Measurements from ENCODE around the gene TFF3. TPM values are rescaled to one million over a fixed set of nuclear protein-coding genes. Genes with fewer than 3 reads are reported as not detected.

TFF3 gene
- polyA plus RNA-seq, 2 donors = 2.3 to 8.6 TPM

- H3K36me3 ChIP-seq (ENCODE audit: control insufficient read depth in 2 of 2, insufficient read depth in 2 of 2, low read length in 1 of 2) = no peaks in the 10 kb centered on the region
- 71 to 74% methylated on average over 17 of the region's 17 CpGs for WGBS, 2 donors
- H3K4me3 ChIP-seq (ENCODE audit: low read depth in 1 of 2, low read length in 2 of 2) = no peak overlapping the region
- H3K9me3 ChIP-seq (ENCODE audit: control insufficient read depth in 2 of 2, insufficient read depth in 1 of 2, low read depth in 1 of 2, low read length in 1 of 2) = no peaks in the 10 kb centered on the region
- H3K27ac ChIP-seq (ENCODE audit: low read depth in 2 of 2, low read length in 1 of 2) = no peak overlapping the region
- H3K4me1 ChIP-seq (ENCODE audit: control insufficient read depth in 2 of 2, insufficient read depth in 2 of 2, low read length in 1 of 2) = no peaks in the 10 kb centered on the region
- H3K27me3 ChIP-seq (ENCODE audit: control insufficient read depth in 1 of 2, insufficient read depth in 2 of 2, low read length in 2 of 2) = no peaks in the 10 kb centered on the region
These were observed 8.7 kb downstream of the TFF3 start for GRCh38 chr21:42306366-42307035.

- Histone ChIP-seq H3K4me3 (ENCODE audit: low read depth in 1 of 2, low read length in 2 of 2) (no peak overlapping the region), H3K9me3 (ENCODE audit: control insufficient read depth in 2 of 2, insufficient read depth in 1 of 2, low read depth in 1 of 2, low read length in 1 of 2) (no peaks in the 10 kb centered on the region), H3K27me3 (ENCODE audit: control insufficient read depth in 1 of 2, insufficient read depth in 2 of 2, low read length in 2 of 2) (no peaks in the 10 kb centered on the region), H3K27ac (ENCODE audit: low read depth in 2 of 2, low read length in 1 of 2) (no peak overlapping the region), H3K4me1 (ENCODE audit: control insufficient read depth in 2 of 2, insufficient read depth in 2 of 2, low read length in 1 of 2) (no peaks in the 10 kb centered on the region), H3K36me3 (ENCODE audit: control insufficient read depth in 2 of 2, insufficient read depth in 2 of 2, low read length in 1 of 2) (no peaks in the 10 kb centered on the region)
- 94 to 97% methylated on average over 33 of the region's 33 CpGs for WGBS, 2 donors
These were observed 9.5 kb downstream of the TFF3 start for GRCh38 chr21:42305707-42306147.

GRCh38 chr21:42304556-42305454, 10.4 kb downstream of the TFF3 start:
- Histone ChIP-seq H3K4me3 (ENCODE audit: low read depth in 1 of 2, low read length in 2 of 2) (no peak overlapping the region), H3K4me1 (ENCODE audit: control insufficient read depth in 2 of 2, insufficient read depth in 2 of 2, low read length in 1 of 2) (peaks cover 0 to under 1% of the 10 kb centered on the region in 2 donors), H3K27ac (ENCODE audit: low read depth in 2 of 2, low read length in 1 of 2) (no peak overlapping the region), H3K36me3 (ENCODE audit: control insufficient read depth in 2 of 2, insufficient read depth in 2 of 2, low read length in 1 of 2) (no peaks in the 10 kb centered on the region), H3K27me3 (ENCODE audit: control insufficient read depth in 1 of 2, insufficient read depth in 2 of 2, low read length in 2 of 2) (no peaks in the 10 kb centered on the region), H3K9me3 (ENCODE audit: control insufficient read depth in 2 of 2, insufficient read depth in 1 of 2, low read depth in 1 of 2, low read length in 1 of 2) (no peaks in the 10 kb centered on the region)
- WGBS, 2 donors = 78 to 82% methylated on average over 22 of the region's 22 CpGs

GRCh38 chr21:42303443-42303842, 11.8 kb downstream of the TFF3 start:
- no peak overlapping the region for H3K4me3 ChIP-seq (ENCODE audit: low read depth in 1 of 2, low read length in 2 of 2)
- no peak overlapping the region for H3K27ac ChIP-seq (ENCODE audit: low read depth in 2 of 2, low read length in 1 of 2)
- no peaks in the 10 kb centered on the region for H3K36me3 ChIP-seq (ENCODE audit: control insufficient read depth in 2 of 2, insufficient read depth in 2 of 2, low read length in 1 of 2)
- H3K9me3 ChIP-seq (ENCODE audit: control insufficient read depth in 2 of 2, insufficient read depth in 1 of 2, low read depth in 1 of 2, low read length in 1 of 2) = no peaks in the 10 kb centered on the region
- no peaks in the 10 kb centered on the region for H3K27me3 ChIP-seq (ENCODE audit: control insufficient read depth in 1 of 2, insufficient read depth in 2 of 2, low read length in 2 of 2)
- H3K4me1 ChIP-seq (ENCODE audit: control insufficient read depth in 2 of 2, insufficient read depth in 2 of 2, low read length in 1 of 2) = peaks cover 0 to 4% of the 10 kb centered on the region in 2 donors
- WGBS, 2 donors = 66 to 73% methylated on average over 3 of the region's 3 CpGs

GRCh38 chr21:42302794-42303193, 12.4 kb downstream of the TFF3 start:
- 73 to 74% methylated on average over 7 of the region's 7 CpGs for WGBS, 2 donors
- H3K27ac ChIP-seq (ENCODE audit: low read depth in 2 of 2, low read length in 1 of 2) = no peak overlapping the region

GRCh38 chr21:42302076-42302650, 13.0 kb downstream of the TFF3 start:
- 56 to 72% methylated on average over 12 of the region's 12 CpGs for WGBS, 2 donors
- Histone ChIP-seq H3K9me3 (ENCODE audit: control insufficient read depth in 2 of 2, insufficient read depth in 1 of 2, low read depth in 1 of 2, low read length in 1 of 2) (no peaks in the 10 kb centered on the region), H3K36me3 (ENCODE audit: control insufficient read depth in 2 of 2, insufficient read depth in 2 of 2, low read length in 1 of 2) (no peaks in the 10 kb centered on the region), H3K4me1 (ENCODE audit: control insufficient read depth in 2 of 2, insufficient read depth in 2 of 2, low read length in 1 of 2) (peaks cover 0 to 4% of the 10 kb centered on the region in 2 donors), H3K27me3 (ENCODE audit: control insufficient read depth in 1 of 2, insufficient read depth in 2 of 2, low read length in 2 of 2) (no peaks in the 10 kb centered on the region), H3K4me3 (ENCODE audit: low read depth in 1 of 2, low read length in 2 of 2) (no peak overlapping the region), H3K27ac (ENCODE audit: low read depth in 2 of 2, low read length in 1 of 2) (no peak overlapping the region)

More at GRCh38 chr21:42302794-42303193, 12.4 kb downstream of the TFF3 start:
- H3K36me3 ChIP-seq (ENCODE audit: control insufficient read depth in 2 of 2, insufficient read depth in 2 of 2, low read length in 1 of 2) = no peaks in the 10 kb centered on the region
- H3K4me1 ChIP-seq (ENCODE audit: control insufficient read depth in 2 of 2, insufficient read depth in 2 of 2, low read length in 1 of 2) = peaks cover 0 to 4% of the 10 kb centered on the region in 2 donors
- no peaks in the 10 kb centered on the region for H3K9me3 ChIP-seq (ENCODE audit: control insufficient read depth in 2 of 2, insufficient read depth in 1 of 2, low read depth in 1 of 2, low read length in 1 of 2)
- H3K27me3 ChIP-seq (ENCODE audit: control insufficient read depth in 1 of 2, insufficient read depth in 2 of 2, low read length in 2 of 2) = no peaks in the 10 kb centered on the region
- no peak overlapping the region for H3K4me3 ChIP-seq (ENCODE audit: low read depth in 1 of 2, low read length in 2 of 2)

GRCh38 chr21:42301371-42302075, 13.7 kb downstream of the TFF3 start:
- Histone ChIP-seq H3K4me3 (ENCODE audit: low read depth in 1 of 2, low read length in 2 of 2) (no peak overlapping the region), H3K27me3 (ENCODE audit: control insufficient read depth in 1 of 2, insufficient read depth in 2 of 2, low read length in 2 of 2) (no peaks in the 10 kb centered on the region), H3K36me3 (ENCODE audit: control insufficient read depth in 2 of 2, insufficient read depth in 2 of 2, low read length in 1 of 2) (no peaks in the 10 kb centered on the region), H3K27ac (ENCODE audit: low read depth in 2 of 2, low read length in 1 of 2) (no peak overlapping the region), H3K9me3 (ENCODE audit: control insufficient read depth in 2 of 2, insufficient read depth in 1 of 2, low read depth in 1 of 2, low read length in 1 of 2) (no peaks in the 10 kb centered on the region), H3K4me1 (ENCODE audit: control insufficient read depth in 2 of 2, insufficient read depth in 2 of 2, low read length in 1 of 2) (peaks cover 0 to 4% of the 10 kb centered on the region in 2 donors)
- 78 to 85% methylated on average over 20 of the region's 20 CpGs for WGBS, 2 donors

- Histone ChIP-seq H3K4me3 (ENCODE audit: low read depth in 1 of 2, low read length in 2 of 2) (no peak overlapping the region), H3K9me3 (ENCODE audit: control insufficient read depth in 2 of 2, insufficient read depth in 1 of 2, low read depth in 1 of 2, low read length in 1 of 2) (no peaks in the 10 kb centered on the region), H3K27ac (ENCODE audit: low read depth in 2 of 2, low read length in 1 of 2) (no peak overlapping the region), H3K27me3 (ENCODE audit: control insufficient read depth in 1 of 2, insufficient read depth in 2 of 2, low read length in 2 of 2) (no peaks in the 10 kb centered on the region), H3K4me1 (ENCODE audit: control insufficient read depth in 2 of 2, insufficient read depth in 2 of 2, low read length in 1 of 2) (peaks cover 0 to 4% of the 10 kb centered on the region in 2 donors), H3K36me3 (ENCODE audit: control insufficient read depth in 2 of 2, insufficient read depth in 2 of 2, low read length in 1 of 2) (peaks cover 0 to 3% of the 10 kb centered on the region in 2 donors)
- WGBS, 2 donors = 88 to 90% methylated on average over 9 of the region's 9 CpGs
These were observed 14.3 kb downstream of the TFF3 start for GRCh38 chr21:42300956-42301355.

- no peak overlapping the region for H3K4me3 ChIP-seq (ENCODE audit: low read depth in 1 of 2, low read length in 2 of 2)
- WGBS, 2 donors = 90 to 95% methylated on average over 7 of the region's 7 CpGs
- no peak overlapping the region for H3K27ac ChIP-seq (ENCODE audit: low read depth in 2 of 2, low read length in 1 of 2)
- H3K9me3 ChIP-seq (ENCODE audit: control insufficient read depth in 2 of 2, insufficient read depth in 1 of 2, low read depth in 1 of 2, low read length in 1 of 2) = no peaks in the 10 kb centered on the region
- H3K4me1 ChIP-seq (ENCODE audit: control insufficient read depth in 2 of 2, insufficient read depth in 2 of 2, low read length in 1 of 2) = peaks cover 0 to 4% of the 10 kb centered on the region in 2 donors
- H3K27me3 ChIP-seq (ENCODE audit: control insufficient read depth in 1 of 2, insufficient read depth in 2 of 2, low read length in 2 of 2) = no peaks in the 10 kb centered on the region
- H3K36me3 ChIP-seq (ENCODE audit: control insufficient read depth in 2 of 2, insufficient read depth in 2 of 2, low read length in 1 of 2) = peaks cover 0 to 4% of the 10 kb centered on the region in 2 donors
These were observed 15.1 kb downstream of the TFF3 start for GRCh38 chr21:42300045-42300583.

All from esophagus (tissue), 2 donors.